CD4-positive, alpha-beta T cell treated with Interleukin-15 for 1 hour (primary cell): ENCODE results near the gene RAB35.
A peak's percentile ranks its signal among the peaks of the same experiment; 100 is the strongest.

Experiments
- DNase-seq: peaks from one replicate; pipeline ENCODE4 v3.0.0-alpha.2; 2020

RAB35 gene

GRCh38 chr12:120132054-120132836 lies 15.7 kb upstream of the RAB35 start:
- DNase-seq: no peak

- DNase-seq: no peak
These were observed 14.6 kb upstream of the RAB35 start for GRCh38 chr12:120131116-120131515.

GRCh38 chr12:120130011-120130410 lies 13.5 kb upstream of the RAB35 start:
- no peak for DNase-seq

- peak; percentile 61 for DNase-seq
These were observed 10.1 kb upstream of the RAB35 start for GRCh38 chr12:120126635-120127005.

- DNase-seq: no peak
These were observed 9.5 kb upstream of the RAB35 start for GRCh38 chr12:120125792-120126634.

GRCh38 chr12:120125029-120125428 lies 8.5 kb upstream of the RAB35 start:
- no peak for DNase-seq

- no peak for DNase-seq
These were observed 5.3 kb upstream of the RAB35 start for GRCh38 chr12:120121766-120122293.

- DNase-seq: no peak
These were observed 4.8 kb upstream of the RAB35 start for GRCh38 chr12:120121343-120121742.

GRCh38 chr12:120119271-120119973 lies 2.9 kb upstream of the RAB35 start:
- DNase-seq: no peak

- DNase-seq: no peak
These were observed 1.9 kb upstream of the RAB35 start for GRCh38 chr12:120118321-120119061.

- no peak for DNase-seq
These were observed 1.4 kb upstream of the RAB35 start for GRCh38 chr12:120117961-120118320.

GRCh38 chr12:120116792-120117651 lies 469 bp upstream of the RAB35 start:
- peak; percentile 96 for DNase-seq

- peak; percentile 36 for DNase-seq
These were observed 687 bp downstream of the RAB35 start for GRCh38 chr12:120115692-120116440.

GRCh38 chr12:120115066-120115465 lies 1.5 kb downstream of the RAB35 start:
- DNase-seq: no peak

- DNase-seq: peak; percentile 71
These were observed 5.7 kb downstream of the RAB35 start for GRCh38 chr12:120110550-120111501.

GRCh38 chr12:120109570-120110267 lies 6.8 kb downstream of the RAB35 start:
- DNase-seq: no peak

- DNase-seq: no peak
These were observed 10.4 kb downstream of the RAB35 start for GRCh38 chr12:120106151-120106550.

GRCh38 chr12:120103371-120103770 lies 13.2 kb downstream of the RAB35 start:
- DNase-seq: no peak

- DNase-seq: no peak
These were observed 13.6 kb downstream of the RAB35 start for GRCh38 chr12:120103044-120103338.
